Erythroblast (primary cell): ENCODE results near the gene ZNF277.

ENCODE experiments used
- GATA1 ChIP-seq: IDR thresholded peaks from 2 replicates; pipeline ENCODE4 v1.6.1; 2011; ENCODE audit warnings: low read depth, mild to moderate bottlenecking, control low read depth, low read length, moderate library complexity
- POLR2A ChIP-seq: IDR thresholded peaks from 2 replicates; pipeline ENCODE4 v1.6.1; 2011; ENCODE audit warnings: mild to moderate bottlenecking, low read length

- no peak for TF ChIP-seq POLR2A
- TF ChIP-seq GATA1: no peak
These were observed 14.5 kb downstream of the ZNF277 start for GRCh38 chr7:112220877-112221434.
